ENCODE measurements around the gene NEFH.

DNA sequence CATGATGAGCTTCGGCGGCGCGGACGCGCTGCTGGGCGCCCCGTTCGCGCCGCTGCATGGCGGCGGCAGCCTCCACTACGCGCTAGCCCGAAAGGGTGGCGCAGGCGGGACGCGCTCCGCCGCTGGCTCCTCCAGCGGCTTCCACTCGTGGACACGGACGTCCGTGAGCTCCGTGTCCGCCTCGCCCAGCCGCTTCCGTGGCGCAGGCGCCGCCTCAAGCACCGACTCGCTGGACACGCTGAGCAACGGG lies 169 bp downstream of the NEFH start:
- TF ChIP-seq, protein P1, sequence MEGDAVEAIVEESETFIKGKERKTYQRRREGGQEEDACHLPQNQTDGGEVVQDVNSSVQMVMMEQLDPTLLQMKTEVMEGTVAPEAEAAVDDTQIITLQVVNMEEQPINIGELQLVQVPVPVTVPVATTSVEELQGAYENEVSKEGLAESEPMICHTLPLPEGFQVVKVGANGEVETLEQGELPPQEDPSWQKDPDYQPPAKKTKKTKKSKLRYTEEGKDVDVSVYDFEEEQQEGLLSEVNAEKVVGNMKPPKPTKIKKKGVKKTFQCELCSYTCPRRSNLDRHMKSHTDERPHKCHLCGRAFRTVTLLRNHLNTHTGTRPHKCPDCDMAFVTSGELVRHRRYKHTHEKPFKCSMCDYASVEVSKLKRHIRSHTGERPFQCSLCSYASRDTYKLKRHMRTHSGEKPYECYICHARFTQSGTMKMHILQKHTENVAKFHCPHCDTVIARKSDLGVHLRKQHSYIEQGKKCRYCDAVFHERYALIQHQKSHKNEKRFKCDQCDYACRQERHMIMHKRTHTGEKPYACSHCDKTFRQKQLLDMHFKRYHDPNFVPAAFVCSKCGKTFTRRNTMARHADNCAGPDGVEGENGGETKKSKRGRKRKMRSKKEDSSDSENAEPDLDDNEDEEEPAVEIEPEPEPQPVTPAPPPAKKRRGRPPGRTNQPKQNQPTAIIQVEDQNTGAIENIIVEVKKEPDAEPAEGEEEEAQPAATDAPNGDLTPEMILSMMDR (IDR thresholded peaks at IDR 0.05), result no peak
- no peak for TF ChIP-seq FOXS1 (CRISPR knock-in tag; IDR thresholded peaks at IDR 0.05)
- TF ChIP-seq RCOR1 (IDR thresholded peaks at IDR 0.05; ENCODE audit: low read depth, low read length), result no peak
- TF ChIP-seq POLR2A (IDR thresholded peaks at IDR 0.05; ENCODE audit: low read length), result no peak

Data from A549 (cell line).